Endodermal cell (in vitro differentiated cells): ENCODE results near the gene MCAM. TPM values are rescaled to one million over a fixed set of nuclear protein-coding genes. Genes with fewer than 3 reads are reported as not detected.

ENCODE experiments used
- DNase-seq: peaks from one replicate; pipeline ENCODE4 v3.0.0-alpha.2; 2017
- H3K27ac ChIP-seq: 2 replicates; pipeline ENCODE4 v1.5.1; 2013; ENCODE audit warnings: mild to moderate bottlenecking, low read depth, low read length, moderate library complexity
- H3K27me3 ChIP-seq: 2 replicates; pipeline ENCODE4 v1.6.1; 2013; ENCODE audit warnings: mild to moderate bottlenecking, low read length, moderate library complexity; ENCODE audit not compliant: insufficient read depth, control insufficient read depth, poor library complexity, severe bottlenecking
- H3K36me3 ChIP-seq: 2 replicates; pipeline ENCODE4 v1.7.0; 2013; ENCODE audit warnings: mild to moderate bottlenecking, low read length, moderate library complexity; ENCODE audit not compliant: control insufficient read depth, insufficient read depth
- H3K4me1 ChIP-seq: one replicate; pipeline ENCODE4 v1.7.0; 2013; ENCODE audit warnings: low read length; ENCODE audit not compliant: control insufficient read depth, insufficient read depth
- H3K4me3 ChIP-seq: 2 replicates; pipeline ENCODE4 v1.5.1; 2013; ENCODE audit warnings: mild to moderate bottlenecking, low read length, moderate library complexity
- H3K9ac ChIP-seq: 2 replicates; pipeline ENCODE4 v1.6.1; 2013; ENCODE audit warnings: mild to moderate bottlenecking, low read length, moderate library complexity; ENCODE audit not compliant: poor library complexity, severe bottlenecking; ENCODE audit errors: extremely low read depth
- H3K9me3 ChIP-seq: 2 replicates; pipeline ENCODE4 v1.6.1; 2013; ENCODE audit warnings: mild to moderate bottlenecking, low read length, moderate library complexity; ENCODE audit not compliant: control insufficient read depth
- H3K27ac Mint-ChIP-seq: 2 replicates; pipeline ENCODE4 v1.8.0; 2020; ENCODE audit warnings: mixed read lengths
- H3K27me3 Mint-ChIP-seq: 2 replicates; pipeline ENCODE4 v1.8.0; 2021; ENCODE audit warnings: mild to moderate bottlenecking, mixed read lengths; ENCODE audit not compliant: insufficient read depth
- H3K36me3 Mint-ChIP-seq: 2 replicates; pipeline ENCODE4 v1.8.0; 2020; ENCODE audit warnings: low read depth, mixed read lengths
- H3K4me1 Mint-ChIP-seq: 2 replicates; pipeline ENCODE4 v1.8.0; 2020; ENCODE audit warnings: mixed read lengths
- H3K4me3 Mint-ChIP-seq: 2 replicates; pipeline ENCODE4 v1.8.0; 2020; ENCODE audit warnings: mild to moderate bottlenecking, moderate library complexity, mixed read lengths
- H3K9me3 Mint-ChIP-seq: 2 replicates; pipeline ENCODE4 v1.8.0; 2020; ENCODE audit warnings: mild to moderate bottlenecking, mixed read lengths
- WGBS, 2 experiments: methylation state at CpG; one replicate each; pipeline versions ENCODE4 v1.1.5 to v1.1.7; 2013; ENCODE audit warnings: missing lambda C conversion rate in 2 of 2, mixed read lengths in 1 of 2; ENCODE audit not compliant: insufficient coverage in 1 of 2, insufficient read length in 1 of 2; 5-methylcytosine and 5-hydroxymethylcytosine counted together
- total RNA-seq, 2 donors: library from RNA; stranded (reverse); fragmentation: NEBNext Ultra II Directional in 1 of 2; extraction: Animal tissue kit (Norgen Biotek cat#: 25700) in 1 of 2; gene quantifications; 2 replicates in 1 of 2; 3 replicates in 1 of 2; pipeline ENCODE4 v1.2.1, GENCODE V29; 2021
- TF ChIP-seq, protein P1 (sequence below): fragments of 200-600 bp; sonication (generic); conservative IDR thresholded peaks from 2 replicates; pipeline ENCODE4 v1.5.0; 2021; ENCODE audit warnings: antibody characterized with exemption, mild to moderate bottlenecking

MCAM gene
- total RNA-seq, 2 donors from 2014 or later = 21.9 to 28.3 TPM

DNA sequence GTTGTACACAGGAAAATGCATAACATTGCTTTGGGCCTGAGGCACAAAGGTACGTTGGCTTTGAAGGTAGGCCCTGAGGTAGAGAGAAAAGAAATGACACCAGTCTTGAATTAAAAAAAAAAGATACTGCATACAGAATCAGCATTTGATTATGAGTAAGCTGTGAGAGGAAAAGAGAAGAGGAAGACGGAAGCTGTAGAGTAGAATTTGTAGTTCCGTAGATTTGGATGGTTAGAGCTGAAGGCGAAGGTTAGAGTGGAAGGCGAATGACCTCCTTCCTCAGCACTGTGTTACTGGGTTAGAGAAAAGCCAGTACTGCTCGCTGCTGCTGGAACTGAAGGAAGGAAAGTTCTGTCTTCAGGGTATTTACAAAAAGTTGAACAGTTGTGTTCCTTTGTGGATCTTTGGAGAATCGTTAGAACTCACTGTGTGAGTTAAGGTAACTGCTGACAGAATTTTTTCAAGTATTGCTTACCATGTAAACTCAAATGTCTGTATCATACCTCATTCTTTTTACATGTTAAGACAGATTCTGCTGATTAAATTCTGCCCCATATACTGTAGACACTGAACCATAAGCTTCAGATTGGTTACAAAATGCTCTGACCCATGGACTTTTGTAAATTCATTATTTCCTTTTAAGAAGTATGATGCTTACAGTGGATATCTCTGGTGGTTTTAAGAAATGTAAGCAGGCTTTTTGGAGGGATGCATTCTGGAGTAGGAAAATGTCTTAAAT, 50.2 kb downstream of the MCAM start:
- 90 to 93% methylated on average over 5 to 7 of the region's 7 CpGs for WGBS, 2 experiments
- H3K4me1 Mint-ChIP-seq = peaks cover 7% of the 10 kb centered on the region

DNA sequence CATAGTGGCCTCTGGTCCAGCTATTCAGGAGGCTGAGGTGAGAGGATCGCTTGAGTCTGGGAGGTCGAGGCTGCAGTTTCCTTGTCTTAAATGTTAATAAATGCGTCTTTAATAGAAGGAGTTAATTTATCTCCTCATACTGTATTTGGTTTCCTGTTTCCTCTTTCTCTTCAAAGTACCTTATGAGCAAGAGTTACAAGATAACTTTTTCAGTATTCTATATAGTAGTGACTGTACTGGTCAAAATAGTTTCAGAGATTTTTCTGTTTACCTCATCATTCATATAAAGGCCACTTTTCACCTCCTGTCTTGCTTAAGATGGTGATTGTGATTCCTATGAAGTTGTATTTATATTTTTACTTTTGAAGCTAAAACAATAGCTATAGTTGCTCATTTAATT, 50.9 kb downstream of the MCAM start:
- TF ChIP-seq, protein P1, sequence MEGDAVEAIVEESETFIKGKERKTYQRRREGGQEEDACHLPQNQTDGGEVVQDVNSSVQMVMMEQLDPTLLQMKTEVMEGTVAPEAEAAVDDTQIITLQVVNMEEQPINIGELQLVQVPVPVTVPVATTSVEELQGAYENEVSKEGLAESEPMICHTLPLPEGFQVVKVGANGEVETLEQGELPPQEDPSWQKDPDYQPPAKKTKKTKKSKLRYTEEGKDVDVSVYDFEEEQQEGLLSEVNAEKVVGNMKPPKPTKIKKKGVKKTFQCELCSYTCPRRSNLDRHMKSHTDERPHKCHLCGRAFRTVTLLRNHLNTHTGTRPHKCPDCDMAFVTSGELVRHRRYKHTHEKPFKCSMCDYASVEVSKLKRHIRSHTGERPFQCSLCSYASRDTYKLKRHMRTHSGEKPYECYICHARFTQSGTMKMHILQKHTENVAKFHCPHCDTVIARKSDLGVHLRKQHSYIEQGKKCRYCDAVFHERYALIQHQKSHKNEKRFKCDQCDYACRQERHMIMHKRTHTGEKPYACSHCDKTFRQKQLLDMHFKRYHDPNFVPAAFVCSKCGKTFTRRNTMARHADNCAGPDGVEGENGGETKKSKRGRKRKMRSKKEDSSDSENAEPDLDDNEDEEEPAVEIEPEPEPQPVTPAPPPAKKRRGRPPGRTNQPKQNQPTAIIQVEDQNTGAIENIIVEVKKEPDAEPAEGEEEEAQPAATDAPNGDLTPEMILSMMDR = no peak
- H3K36me3 Mint-ChIP-seq = no peaks in the 10 kb centered on the region
- no peaks in the 10 kb centered on the region for H3K27me3 Mint-ChIP-seq
- H3K27ac Mint-ChIP-seq = no peak overlapping the region
- H3K4me3 Mint-ChIP-seq = no peak overlapping the region
- no peak overlapping the region for H3K27ac ChIP-seq
- no peaks in the 10 kb centered on the region for H3K9me3 Mint-ChIP-seq
- H3K9ac ChIP-seq = no peak overlapping the region
- H3K4me3 ChIP-seq = no peak overlapping the region
- H3K4me1 Mint-ChIP-seq = peaks cover 7% of the 10 kb centered on the region
- no peak for DNase-seq
- H3K27me3 ChIP-seq = no peaks in the 10 kb centered on the region
- H3K36me3 ChIP-seq = no peaks in the 10 kb centered on the region
- no peaks in the 10 kb centered on the region for H3K4me1 ChIP-seq
- WGBS, 2 experiments = 97% methylated on average over 2 of the region's 3 CpGs; no CpG with 5 or more reads in 1 of the 2 experiments
- H3K9me3 ChIP-seq = no peaks in the 10 kb centered on the region

More for the DNA sequence above, 50.2 kb downstream of the MCAM start:
- no peaks in the 10 kb centered on the region for H3K4me1 ChIP-seq
- TF ChIP-seq, protein P1 = no peak
- no peaks in the 10 kb centered on the region for H3K9me3 ChIP-seq
- Mint-ChIP-seq H3K36me3 (no peaks in the 10 kb centered on the region), H3K27me3 (no peaks in the 10 kb centered on the region), H3K4me3 (no peak overlapping the region), H3K9me3 (no peaks in the 10 kb centered on the region), H3K27ac (no peak overlapping the region)
- no peaks in the 10 kb centered on the region for H3K36me3 ChIP-seq
- no peaks in the 10 kb centered on the region for H3K27me3 ChIP-seq
- no peak overlapping the region for H3K27ac ChIP-seq
- no peak for DNase-seq
- H3K4me3 ChIP-seq = no peak overlapping the region
- H3K9ac ChIP-seq = no peak overlapping the region

DNA sequence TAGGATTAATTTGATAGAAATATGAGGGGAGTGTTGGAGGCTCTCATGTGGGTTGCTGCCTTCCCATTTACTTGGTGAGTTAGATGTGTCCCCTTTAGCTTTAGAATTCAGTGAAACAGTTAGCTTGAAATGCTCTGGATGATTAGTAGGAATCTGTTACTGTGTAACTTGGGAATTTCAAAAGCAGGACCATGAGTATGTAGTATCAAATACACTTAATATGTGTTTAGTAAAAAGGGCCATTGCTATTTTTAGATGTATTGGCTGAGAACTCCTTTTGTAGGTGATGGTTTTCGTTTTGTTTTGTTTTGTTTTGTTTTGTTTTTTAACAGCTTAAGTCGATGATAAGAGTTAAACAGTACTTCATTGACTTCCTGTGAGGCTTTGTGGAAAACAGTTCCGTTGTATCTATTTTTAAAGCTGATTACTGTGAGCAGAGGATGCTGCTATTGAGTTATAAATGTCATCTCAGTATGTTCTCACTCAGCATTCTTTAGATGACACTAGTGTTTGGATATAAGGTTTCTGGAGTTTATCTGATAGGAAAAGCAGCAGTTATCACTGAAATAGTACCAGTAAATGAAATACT, 53.5 kb downstream of the MCAM start:
- no peak overlapping the region for H3K27ac ChIP-seq
- H3K9ac ChIP-seq = no peak overlapping the region
- H3K9me3 ChIP-seq = no peaks in the 10 kb centered on the region
- no peak for DNase-seq
- H3K36me3 ChIP-seq = no peaks in the 10 kb centered on the region
- Mint-ChIP-seq H3K4me1 (peaks cover 12% of the 10 kb centered on the region), H3K36me3 (no peaks in the 10 kb centered on the region), H3K9me3 (no peaks in the 10 kb centered on the region), H3K4me3 (no peak overlapping the region), H3K27ac (no peak overlapping the region), H3K27me3 (no peaks in the 10 kb centered on the region)
- H3K27me3 ChIP-seq = no peaks in the 10 kb centered on the region
- TF ChIP-seq, protein P1 = no peak
- WGBS, 2 experiments = 89 to 96% methylated on average over 3 of the region's 3 CpGs
- H3K4me3 ChIP-seq = no peak overlapping the region
- H3K4me1 ChIP-seq = no peaks in the 10 kb centered on the region
